PC-3 (cell line): Measurements from ENCODE around the gene ZXDC.

Experiments used
- EZH2phosphoT487 ChIP-seq: fragments of 300-600 bp; sonication (generic); IDR thresholded peaks from 2 replicates; pipeline ENCODE4 v1.6.1; 2018; ENCODE audit warnings: mild to moderate bottlenecking, antibody characterized with exemption, low read length, borderline replicate concordance
- TF ChIP-seq, protein P1 (sequence below): fragments of 300-600 bp; sonication (generic); conservative IDR thresholded peaks from 2 replicates; pipeline ENCODE4 v1.5.1; 2017; ENCODE audit warnings: antibody characterized with exemption, low read depth, mild to moderate bottlenecking, low read length

DNA sequence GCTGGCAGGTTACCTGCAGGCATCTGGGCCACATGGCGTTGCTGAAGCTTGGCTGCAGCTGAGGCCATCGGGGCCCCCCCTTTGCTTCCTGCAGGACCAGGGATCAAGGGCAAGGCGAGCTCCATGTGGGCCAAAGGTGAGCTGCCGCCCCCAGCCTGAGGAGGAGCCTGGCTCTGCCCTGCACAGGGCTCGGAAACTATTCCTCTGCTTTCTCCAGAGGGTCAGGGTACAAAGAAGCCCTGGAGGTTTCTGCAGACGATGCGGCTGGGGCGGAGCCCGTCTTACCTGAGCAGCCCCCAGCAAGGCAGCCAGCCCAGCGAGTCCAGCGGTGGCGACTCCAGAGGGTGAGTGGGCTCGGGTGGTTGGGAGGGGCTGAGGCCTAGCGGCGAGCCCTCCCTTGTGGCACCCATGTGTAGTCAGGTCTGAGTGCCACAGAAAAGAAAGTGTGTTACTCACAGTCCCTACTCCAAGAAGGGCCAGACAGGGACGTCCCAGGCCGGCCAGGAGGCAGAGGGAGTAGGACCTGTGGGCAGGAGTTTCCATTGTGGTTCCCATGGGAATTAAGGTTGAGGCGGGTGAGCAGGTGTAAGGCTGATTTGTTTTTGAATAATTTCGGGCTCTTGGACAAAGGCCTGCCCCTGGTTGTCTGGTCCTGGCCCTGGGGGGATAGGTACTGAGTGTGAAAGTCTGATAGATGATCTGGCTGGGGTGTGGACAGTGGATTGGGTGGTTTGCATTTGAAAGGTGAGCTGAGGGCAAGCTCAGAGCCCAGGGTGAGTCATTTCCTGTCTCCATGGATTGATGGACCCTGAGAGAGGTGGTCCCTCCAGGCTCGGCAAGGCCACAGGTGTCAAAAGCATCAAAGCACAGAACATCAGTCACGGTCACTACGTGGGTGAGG, 55.6 kb downstream of the ZXDC start:
- TF ChIP-seq, protein P1, sequence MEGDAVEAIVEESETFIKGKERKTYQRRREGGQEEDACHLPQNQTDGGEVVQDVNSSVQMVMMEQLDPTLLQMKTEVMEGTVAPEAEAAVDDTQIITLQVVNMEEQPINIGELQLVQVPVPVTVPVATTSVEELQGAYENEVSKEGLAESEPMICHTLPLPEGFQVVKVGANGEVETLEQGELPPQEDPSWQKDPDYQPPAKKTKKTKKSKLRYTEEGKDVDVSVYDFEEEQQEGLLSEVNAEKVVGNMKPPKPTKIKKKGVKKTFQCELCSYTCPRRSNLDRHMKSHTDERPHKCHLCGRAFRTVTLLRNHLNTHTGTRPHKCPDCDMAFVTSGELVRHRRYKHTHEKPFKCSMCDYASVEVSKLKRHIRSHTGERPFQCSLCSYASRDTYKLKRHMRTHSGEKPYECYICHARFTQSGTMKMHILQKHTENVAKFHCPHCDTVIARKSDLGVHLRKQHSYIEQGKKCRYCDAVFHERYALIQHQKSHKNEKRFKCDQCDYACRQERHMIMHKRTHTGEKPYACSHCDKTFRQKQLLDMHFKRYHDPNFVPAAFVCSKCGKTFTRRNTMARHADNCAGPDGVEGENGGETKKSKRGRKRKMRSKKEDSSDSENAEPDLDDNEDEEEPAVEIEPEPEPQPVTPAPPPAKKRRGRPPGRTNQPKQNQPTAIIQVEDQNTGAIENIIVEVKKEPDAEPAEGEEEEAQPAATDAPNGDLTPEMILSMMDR = no peak
- TF ChIP-seq EZH2phosphoT487 = no peak
